IPS DF 6.9 (cell line): Measurements from ENCODE around the gene PLB1.

Source experiments
- DNase-seq: peaks from one replicate; pipeline ENCODE4 v3.0.0-alpha.2; 2013; ENCODE audit warnings: low read depth, low spot score
- H3K27ac ChIP-seq: one replicate; pipeline ENCODE4 v1.5.1; 2013; ENCODE audit warnings: low read length, control low read depth
- H3K27me3 ChIP-seq: 2 replicates; pipeline ENCODE4 v1.6.1; 2013; ENCODE audit warnings: mild to moderate bottlenecking, low read length; ENCODE audit not compliant: control insufficient read depth, insufficient read depth
- H3K36me3 ChIP-seq: 2 replicates; pipeline ENCODE4 v1.6.1; 2013; ENCODE audit warnings: low read length; ENCODE audit not compliant: control insufficient read depth, insufficient read depth
- H3K4me1 ChIP-seq: 2 replicates; pipeline ENCODE4 v1.6.1; 2013; ENCODE audit warnings: low read length; ENCODE audit not compliant: control insufficient read depth, insufficient read depth
- H3K4me3 ChIP-seq: 2 replicates; pipeline ENCODE4 v1.5.1; 2013; ENCODE audit warnings: mild to moderate bottlenecking, low read length
- H3K9me3 ChIP-seq: 2 replicates; pipeline ENCODE4 v1.6.1; 2013; ENCODE audit warnings: low read length, inconsistent platforms; ENCODE audit not compliant: control insufficient read depth, insufficient read depth
- WGBS: extraction: QIAGEN DNeasy Blood & Tissue Kit; methylation state at CpG from one replicate; pipeline ENCODE4 v1.1.7; 2013; ENCODE audit warnings: mixed read lengths, missing lambda C conversion rate; ENCODE audit not compliant: insufficient read length, insufficient coverage; 5-methylcytosine and 5-hydroxymethylcytosine counted together

The PLB1 gene

GRCh38 chr2:28642796-28643195 is 146.9 kb downstream of the PLB1 start:
- H3K36me3 ChIP-seq, result no peaks in the 10 kb centered on the region
- WGBS, result no CpG with 5 or more reads among the region's 13 CpGs
- H3K4me1 ChIP-seq, result peaks cover 3% of the 10 kb centered on the region; the same call in 1 of the 2 replicates
- H3K4me3 ChIP-seq, result no peak overlapping the region
- DNase-seq, result no peak
- H3K9me3 ChIP-seq, result no peaks in the 10 kb centered on the region
- no peaks in the 10 kb centered on the region for H3K27me3 ChIP-seq
- no peak overlapping the region for H3K27ac ChIP-seq

GRCh38 chr2:28643327-28643726 is 147.5 kb downstream of the PLB1 start:
- no peaks in the 10 kb centered on the region for H3K27me3 ChIP-seq
- DNase-seq, result no peak
- WGBS, result no CpG with 5 or more reads among the region's 6 CpGs
- no peak overlapping the region for H3K4me3 ChIP-seq
- H3K9me3 ChIP-seq, result no peaks in the 10 kb centered on the region
- no peaks in the 10 kb centered on the region for H3K36me3 ChIP-seq
- peaks cover 3% of the 10 kb centered on the region; the same call in 1 of the 2 replicates for H3K4me1 ChIP-seq
- H3K27ac ChIP-seq, result no peak overlapping the region

GRCh38 chr2:28643911-28644334 is 148.1 kb downstream of the PLB1 start:
- DNase-seq, result no peak

GRCh38 chr2:28644760-28645159 is 148.9 kb downstream of the PLB1 start:
- no peak overlapping the region for H3K4me3 ChIP-seq
- H3K9me3 ChIP-seq, result no peaks in the 10 kb centered on the region
- H3K4me1 ChIP-seq, result peaks cover 3% of the 10 kb centered on the region; the same call in 1 of the 2 replicates
- no peaks in the 10 kb centered on the region for H3K27me3 ChIP-seq
- no peak overlapping the region for H3K27ac ChIP-seq
- no CpG with 5 or more reads among the region's 7 CpGs for WGBS
- no peak for DNase-seq
- H3K36me3 ChIP-seq, result no peaks in the 10 kb centered on the region

More at GRCh38 chr2:28643911-28644334, 148.1 kb downstream of the PLB1 start:
- Histone ChIP-seq H3K27me3 (no peaks in the 10 kb centered on the region), H3K27ac (no peak overlapping the region), H3K36me3 (no peaks in the 10 kb centered on the region), H3K4me3 (no peak overlapping the region), H3K4me1 (peaks cover 3% of the 10 kb centered on the region; the same call in 1 of the 2 replicates), H3K9me3 (no peaks in the 10 kb centered on the region)
- no CpG with 5 or more reads among the region's 11 CpGs for WGBS

- no CpG with 5 or more reads among the region's 2 CpGs for WGBS
- Histone ChIP-seq H3K4me3 (no peak overlapping the region), H3K27ac (no peak overlapping the region), H3K4me1 (peaks cover 3% of the 10 kb centered on the region; the same call in 1 of the 2 replicates), H3K27me3 (no peaks in the 10 kb centered on the region), H3K9me3 (no peaks in the 10 kb centered on the region), H3K36me3 (no peaks in the 10 kb centered on the region)
- no peak for DNase-seq
Observed at GRCh38 chr2:28645553-28645952, 149.7 kb downstream of the PLB1 start.

GRCh38 chr2:28647682-28648081 is 151.8 kb downstream of the PLB1 start:
- peaks cover 3% of the 10 kb centered on the region; the same call in 1 of the 2 replicates for H3K4me1 ChIP-seq
- no peak for DNase-seq
- no CpG with 5 or more reads among the region's 4 CpGs for WGBS

GRCh38 chr2:28648147-28648546 is 152.3 kb downstream of the PLB1 start:
- H3K27ac ChIP-seq, result no peak overlapping the region
- no peaks in the 10 kb centered on the region for H3K36me3 ChIP-seq
- H3K4me3 ChIP-seq, result no peak overlapping the region
- H3K9me3 ChIP-seq, result no peaks in the 10 kb centered on the region
- WGBS, result no CpG with 5 or more reads among the region's 3 CpGs
- no peaks in the 10 kb centered on the region for H3K27me3 ChIP-seq
- DNase-seq, result no peak
- H3K4me1 ChIP-seq, result peaks cover 3% of the 10 kb centered on the region; the same call in 1 of the 2 replicates

More at GRCh38 chr2:28647682-28648081, 151.8 kb downstream of the PLB1 start:
- no peaks in the 10 kb centered on the region for H3K36me3 ChIP-seq
- no peak overlapping the region for H3K4me3 ChIP-seq
- H3K27ac ChIP-seq, result no peak overlapping the region
- H3K27me3 ChIP-seq, result no peaks in the 10 kb centered on the region
- H3K9me3 ChIP-seq, result no peaks in the 10 kb centered on the region

- Histone ChIP-seq H3K4me3 (no peak overlapping the region), H3K27ac (no peak overlapping the region), H3K4me1 (peaks cover 3% of the 10 kb centered on the region; the same call in 1 of the 2 replicates), H3K9me3 (no peaks in the 10 kb centered on the region), H3K36me3 (no peaks in the 10 kb centered on the region), H3K27me3 (no peaks in the 10 kb centered on the region)
- DNase-seq, result no peak
- no CpG with 5 or more reads among the region's 4 CpGs for WGBS
Observed at GRCh38 chr2:28648671-28649395, 153.0 kb downstream of the PLB1 start.

GRCh38 chr2:28649481-28650265 is 153.8 kb downstream of the PLB1 start:
- Histone ChIP-seq H3K27me3 (no peaks in the 10 kb centered on the region), H3K9me3 (no peaks in the 10 kb centered on the region), H3K27ac (no peak overlapping the region), H3K4me3 (no peak overlapping the region), H3K36me3 (no peaks in the 10 kb centered on the region), H3K4me1 (0 out of 2 replicates have a peak, but pooled peaks cover 1% of the 10 kb centered on the region)
- DNase-seq, result no peak
- no CpG with 5 or more reads among the region's 8 CpGs for WGBS

GRCh38 chr2:28650266-28650584 is 154.4 kb downstream of the PLB1 start:
- H3K4me1 ChIP-seq, result no peaks in the 10 kb centered on the region
- H3K27ac ChIP-seq, result no peak overlapping the region
- H3K4me3 ChIP-seq, result no peak overlapping the region
- no CpG with 5 or more reads among the region's 4 CpGs for WGBS
- DNase-seq, result no peak
- H3K36me3 ChIP-seq, result no peaks in the 10 kb centered on the region
- no peaks in the 10 kb centered on the region for H3K9me3 ChIP-seq
- H3K27me3 ChIP-seq, result no peaks in the 10 kb centered on the region
